IMR-90 (cell line): ENCODE measurements around the gene RCBTB2. TPM values are rescaled to one million over a fixed set of nuclear protein-coding genes. Genes with fewer than 3 reads are reported as not detected.

Experiments
- ATAC-seq: fragments of 200-7000 bp; cut with Tn5 transposase; 2 replicates; pipeline ENCODE4 v1.9.1; 2020; ENCODE audit warnings: low read depth, mild to moderate bottlenecking, moderate library complexity
- BruUV-seq: library from RNA; stranded (reverse); fragments of 400-500 nt; replicated peaks from 2 replicates; lab custom pipeline; 2021; lab: Mats Ljungman, UMichigan
- CTCF ChIA-PET: fragments of 300-600 bp; formaldehyde crosslinking; extraction: SDS; loops from one replicate; lab custom pipeline; 2021; ENCODE audit warnings: antibody characterized with exemption; lab: Yijun Ruan, JAX
- POLR2A ChIA-PET: fragments of 300-600 bp; sonication (Branson Sonifier 250); formaldehyde crosslinking; loops from one replicate; lab custom pipeline; 2022; ENCODE audit warnings: antibody characterized with exemption; ENCODE audit not compliant: unreplicated experiment; lab: Charles Lee
- DNase-seq: peaks from one replicate; pipeline ENCODE4 v3.0.0; 2013
- H2AFZ ChIP-seq: replicated peaks from 2 replicates; pipeline ENCODE3; 2013; ENCODE audit warnings: low read length, mild to moderate bottlenecking; ENCODE audit not compliant: poor library complexity
- H2AK5ac ChIP-seq: 2 replicates; pipeline ENCODE4 v1.6.1; 2013; ENCODE audit warnings: low read depth, low read length, inconsistent platforms
- H2AK9ac ChIP-seq: replicated peaks from 2 replicates; pipeline ENCODE3; 2013; ENCODE audit warnings: mild to moderate bottlenecking, low read depth, low read length, moderate library complexity; ENCODE audit not compliant: poor library complexity
- H2BK120ac ChIP-seq: 2 replicates; pipeline ENCODE4 v1.6.1; 2013; ENCODE audit warnings: low read depth, low read length, inconsistent platforms
- H2BK15ac ChIP-seq: 3 replicates; pipeline ENCODE4 v1.6.1; 2013; ENCODE audit warnings: low read depth, low read length, inconsistent platforms
- H2BK20ac ChIP-seq: 2 replicates; pipeline ENCODE4 v1.6.1; 2013; ENCODE audit warnings: low read depth, mild to moderate bottlenecking, inconsistent platforms, low read length, moderate library complexity
- H2BK5ac ChIP-seq: 2 replicates; pipeline ENCODE4 v1.6.1; 2013; ENCODE audit warnings: mild to moderate bottlenecking, low read depth, low read length, inconsistent platforms; ENCODE audit not compliant: poor library complexity, severe bottlenecking
- H3K14ac ChIP-seq: replicated peaks from 2 replicates; pipeline ENCODE4 v1.6.1; 2013; ENCODE audit warnings: low read depth, low read length, inconsistent platforms
- H3K18ac ChIP-seq: 2 replicates; pipeline ENCODE4 v1.6.1; 2013; ENCODE audit warnings: low read depth, low read length, control low read depth
- H3K23ac ChIP-seq: 2 replicates; pipeline ENCODE4 v1.6.1; 2013; ENCODE audit warnings: low read depth, low read length, inconsistent platforms
- H3K27ac ChIP-seq: 2 replicates; pipeline ENCODE4 v1.5.1; 2013; ENCODE audit warnings: mild to moderate bottlenecking, control low read depth, low read length; ENCODE audit not compliant: insufficient read depth
- H3K27me3 ChIP-seq: 2 replicates; pipeline ENCODE4 v1.6.1; 2013; ENCODE audit warnings: low read length; ENCODE audit not compliant: control insufficient read depth, insufficient read depth
- H3K36me3 ChIP-seq: 2 replicates; pipeline ENCODE4 v1.6.1; 2013; ENCODE audit warnings: low read length, mixed read lengths; ENCODE audit not compliant: control insufficient read depth, insufficient read depth
- H3K4ac ChIP-seq: 2 replicates; pipeline ENCODE4 v1.6.1; 2013; ENCODE audit warnings: low read depth, low read length, inconsistent platforms
- H3K4me1 ChIP-seq: 2 replicates; pipeline ENCODE4 v1.6.1; 2013; ENCODE audit warnings: low read length, mixed read lengths; ENCODE audit not compliant: control insufficient read depth, insufficient read depth
- H3K4me2 ChIP-seq: 2 replicates; pipeline ENCODE4 v1.6.1; 2013; ENCODE audit warnings: low read depth, mild to moderate bottlenecking, control low read depth, low read length, moderate library complexity
- H3K4me3 ChIP-seq: 2 replicates; pipeline ENCODE4 v1.5.1; 2013; ENCODE audit warnings: low read depth, mild to moderate bottlenecking, control low read depth, low read length, moderate library complexity; ENCODE audit not compliant: insufficient read depth
- H3K56ac ChIP-seq: 2 replicates; pipeline ENCODE4 v1.6.1; 2013; ENCODE audit warnings: low read length, inconsistent platforms; ENCODE audit not compliant: insufficient read depth; ENCODE audit errors: extremely low read depth
- H3K79me1 ChIP-seq, 2 experiments: 2 replicates each; pipeline ENCODE4 v1.6.1; 2013; ENCODE audit warnings: low read length in 2 of 2, inconsistent platforms in 1 of 2, low read depth in 1 of 2
- H3K9ac ChIP-seq: 2 replicates; pipeline ENCODE4 v1.6.1; 2013; ENCODE audit warnings: low read depth, low read length, control low read depth
- H3K9me1 ChIP-seq: 2 replicates; pipeline ENCODE4 v1.6.1; 2013; ENCODE audit warnings: low read length, inconsistent platforms; ENCODE audit not compliant: insufficient read depth
- H3K9me3 ChIP-seq: 2 replicates; pipeline ENCODE4 v1.6.1; 2013; ENCODE audit warnings: low read length; ENCODE audit not compliant: control insufficient read depth, insufficient read depth
- H4K20me1 ChIP-seq: 2 replicates; pipeline ENCODE4 v1.6.1; 2013; ENCODE audit warnings: low read length, inconsistent platforms; ENCODE audit not compliant: insufficient read depth
- H4K5ac ChIP-seq: 2 replicates; pipeline ENCODE4 v1.6.1; 2013; ENCODE audit warnings: mild to moderate bottlenecking, low read depth, low read length, control low read depth
- H4K8ac ChIP-seq, 2 experiments: 2 replicates each; pipeline ENCODE4 v1.6.1; 2013; ENCODE audit warnings: low read depth in 2 of 2, low read length in 2 of 2, control low read depth in 1 of 2, inconsistent platforms in 1 of 2
- H4K91ac ChIP-seq: 2 replicates; pipeline ENCODE4 v1.6.1; 2013; ENCODE audit warnings: low read depth, low read length, inconsistent platforms; ENCODE audit not compliant: insufficient read depth
- BHLHE40 ChIP-seq: fragments of 150-350 bp; IDR thresholded peaks from 2 replicates; pipeline ENCODE4 v1.6.1; 2016; ENCODE audit warnings: mild to moderate bottlenecking, low read depth, low read length
- CEBPB ChIP-seq: IDR thresholded peaks from 2 replicates; pipeline ENCODE4 v1.6.1; 2012; ENCODE audit warnings: low read depth, low read length, improper control_type of control experiment
- CHD1 ChIP-seq: IDR thresholded peaks from 2 replicates; pipeline ENCODE4 v1.6.1; 2012; ENCODE audit warnings: low read depth, low read length, improper control_type of control experiment
- CTCF ChIP-seq: conservative IDR thresholded peaks from 2 replicates; pipeline ENCODE4 v1.5.1; 2012; ENCODE audit warnings: mild to moderate bottlenecking, low read depth, low read length, improper control_type of control experiment
- ELK1 ChIP-seq: fragments of 150-350 bp; IDR thresholded peaks from 2 replicates; pipeline ENCODE4 v1.6.1; 2016; ENCODE audit warnings: low read depth, mild to moderate bottlenecking, low read length, moderate library complexity, borderline replicate concordance
- FOS ChIP-seq: fragments of 150-350 bp; IDR thresholded peaks from 2 replicates; pipeline ENCODE4 v1.6.1; 2016; ENCODE audit warnings: low read depth, low read length
- MAFK ChIP-seq: IDR thresholded peaks from 2 replicates; pipeline ENCODE4 v1.6.1; 2012; ENCODE audit warnings: low read depth, low read length, improper control_type of control experiment
- MAZ ChIP-seq: IDR thresholded peaks from 2 replicates; pipeline ENCODE4 v1.6.1; 2012; ENCODE audit warnings: low read depth, mild to moderate bottlenecking, low read length, improper control_type of control experiment, moderate library complexity, borderline replicate concordance
- MXI1 ChIP-seq: IDR thresholded peaks from 2 replicates; pipeline ENCODE4 v1.6.1; 2012; ENCODE audit warnings: low read depth, mild to moderate bottlenecking, low read length, moderate library complexity, borderline replicate concordance
- NFE2L2 ChIP-seq: fragments of 150-350 bp; IDR thresholded peaks from 2 replicates; pipeline ENCODE4 v1.6.1; 2016; ENCODE audit warnings: low read depth, mild to moderate bottlenecking, low read length
- POLR2A ChIP-seq: IDR thresholded peaks from 2 replicates; pipeline ENCODE4 v1.6.1; 2012; ENCODE audit warnings: mild to moderate bottlenecking, low read depth, low read length
- RAD21 ChIP-seq: IDR thresholded peaks from 2 replicates; pipeline ENCODE4 v1.6.1; 2012; ENCODE audit warnings: low read length, improper control_type of control experiment
- RCOR1 ChIP-seq: IDR thresholded peaks from 2 replicates; pipeline ENCODE4 v1.6.1; 2012; ENCODE audit warnings: mild to moderate bottlenecking, low read length, improper control_type of control experiment; ENCODE audit not compliant: insufficient replicate concordance
- RFX5 ChIP-seq: IDR thresholded peaks from 2 replicates; pipeline ENCODE4 v1.8.0; 2012; ENCODE audit warnings: low read depth, mild to moderate bottlenecking, low read length, moderate library complexity
- SMC3 ChIP-seq: fragments of 150-350 bp; IDR thresholded peaks from 2 replicates; pipeline ENCODE4 v1.6.1; 2016; ENCODE audit warnings: low read depth, mild to moderate bottlenecking, antibody characterized with exemption, low read length, moderate library complexity
- USF2 ChIP-seq: fragments of 150-350 bp; IDR thresholded peaks from 2 replicates; pipeline ENCODE4 v1.6.1; 2017; ENCODE audit warnings: mild to moderate bottlenecking, antibody characterized with exemption, low read length, low read depth
- WGBS, 2 experiments: methylation state at CpG; one replicate each; pipeline versions ENCODE4 v1.1.5 to v1.1.7; 2013; ENCODE audit warnings: missing lambda C conversion rate in 2 of 2; ENCODE audit not compliant: insufficient read length in 1 of 2; ENCODE audit errors: extremely low coverage in 2 of 2; 5-methylcytosine and 5-hydroxymethylcytosine counted together
- dilution Hi-C: fragments of 300-500 bp; cut with HindIII; formaldehyde crosslinking; loops from one replicate; pipeline ENCODE4 v1.14.3; 2018; ENCODE audit warnings: low sequenced_read_pairs; ENCODE audit not compliant: unreplicated experiment
- in situ Hi-C: fragments of 300-500 bp; cut with MboI; formaldehyde crosslinking; loops from 3 replicates; pipeline ENCODE4 v1.14.3; 2019; ENCODE audit warnings: low sequenced_read_pairs, inconsistent platforms, mixed read lengths
- intact Hi-C: fragments of 100-400 bp; cut with micrococcal nuclease; formaldehyde crosslinking; loops from 2 replicates; pipeline ENCODE4 v1.10.0; 2022
- polyA plus RNA-seq, 3 experiments: library from polyadenylated mRNA; depleted of rRNA; stranded (reverse); fragments of >200 nt; gene quantifications; 2 replicates each; pipeline ENCODE4 v1.2.3, GENCODE V29; 2012; ENCODE audit warnings: low replicate concordance in 1 of 3
- total RNA-seq: library from RNA; depleted of rRNA; stranded (reverse); fragments of >200 nt; gene quantifications from 2 replicates; pipeline ENCODE4 v1.2.3, GENCODE V29; 2012

Gene RCBTB2
- total and polyA plus RNA-seq, 2 of the 4 experiments (the other 2 are of a cell fraction), result 4.0 to 5.2 TPM

GRCh38 chr13:48547663-48548092 is 14.8 kb upstream of the RCBTB2 start:
- no peak overlapping the region for H2AK5ac ChIP-seq
- no peak overlapping the region for H4K5ac ChIP-seq
- POLR2A ChIA-PET, result no interaction called here
- H3K9me3 ChIP-seq, result peaks cover 9% of the 10 kb centered on the region
- no peak overlapping the region for H3K14ac ChIP-seq
- H2AK9ac ChIP-seq, result no peak overlapping the region
- no peak overlapping the region for H3K4me3 ChIP-seq
- in situ Hi-C loops (no loop called here), dilution Hi-C loops (no loop called here), intact Hi-C loops (no loop called here)
- CTCF ChIA-PET, result interaction anchor here (0.6 kb wide), 1 partner anchor 245 kb away, joined by 3 read pairs; no protein-coding TSS in a partner anchor
- DNase-seq, result no peak
- H3K4me2 ChIP-seq, result no peak overlapping the region
- H3K9me1 ChIP-seq, result no peaks in the 10 kb centered on the region
- H3K23ac ChIP-seq, result no peak overlapping the region
- no peaks in the 10 kb centered on the region for H4K20me1 ChIP-seq
- H3K36me3 ChIP-seq, result no peaks in the 10 kb centered on the region
- no CpG with 5 or more reads among the region's 4 CpGs for WGBS, 2 experiments
- no peak overlapping the region for H3K9ac ChIP-seq
- H3K4ac ChIP-seq, result no peak overlapping the region
- H3K18ac ChIP-seq, result no peak overlapping the region
- BruUV-seq, result no TSS peak
- no peaks in the 10 kb centered on the region for H3K4me1 ChIP-seq
- H3K79me1 ChIP-seq, result no peaks in the 10 kb centered on the region
- no peak overlapping the region for H2BK120ac ChIP-seq
- H2BK5ac ChIP-seq, result no peak overlapping the region
- no peak overlapping the region for H3K56ac ChIP-seq
- no peak overlapping the region for H4K91ac ChIP-seq
- no peak overlapping the region for H4K8ac ChIP-seq
- ATAC-seq, result no peak
- no peak overlapping the region for H3K27ac ChIP-seq
- no peak overlapping the region for H2BK20ac ChIP-seq
- no peak for TF ChIP-seq MXI1
- TF ChIP-seq MAZ, result no peak
- TF ChIP-seq MAFK, result no peak
- no peak for TF ChIP-seq BHLHE40
- no peak for TF ChIP-seq CTCF
- TF ChIP-seq USF2, result no peak
- TF ChIP-seq CEBPB, result no peak
- no peak for TF ChIP-seq RAD21
- TF ChIP-seq NFE2L2, result no peak
- TF ChIP-seq POLR2A, result no peak
- TF ChIP-seq RCOR1, result no peak
- no peak for TF ChIP-seq ELK1
- TF ChIP-seq SMC3, result no peak
- TF ChIP-seq RFX5, result no peak
- no peak for TF ChIP-seq FOS
- no peak for TF ChIP-seq CHD1
- H2AFZ ChIP-seq, result no peak overlapping the region
- H2BK15ac ChIP-seq, result no peak overlapping the region
- no peaks in the 10 kb centered on the region for H3K27me3 ChIP-seq
